NCI-H2107 treated with DMSO at 0.1 percent for 48 hours (cell line): ENCODE data around the gene KIAA1549.

ENCODE experiments used
- DNase-seq: peaks from one replicate; lab custom pipeline; 2025; ENCODE audit not compliant: unreplicated experiment; lab: John Stamatoyannopoulos, UW

KIAA1549 gene

DNA sequence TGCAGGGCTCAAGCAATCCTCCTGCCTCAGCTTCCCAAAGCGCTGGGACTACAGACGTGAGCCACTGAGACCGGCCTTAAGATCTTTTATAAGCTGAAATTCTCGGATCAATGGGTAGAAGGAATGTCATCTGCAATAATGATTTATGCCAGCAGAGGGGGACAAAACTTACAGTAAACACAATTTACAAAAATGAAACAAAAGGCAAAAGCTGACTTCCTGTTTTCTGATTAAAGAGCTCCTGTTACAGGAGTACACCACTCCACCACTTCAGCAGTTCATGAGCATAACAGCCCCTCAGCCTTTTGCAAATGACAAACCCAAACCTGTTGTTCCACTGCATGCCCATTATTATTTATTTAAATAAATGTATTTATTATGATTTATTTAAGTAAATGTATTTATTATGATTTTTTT lies 94.7 kb downstream of the KIAA1549 start:
- peak; percentile 84 for DNase-seq

DNA sequence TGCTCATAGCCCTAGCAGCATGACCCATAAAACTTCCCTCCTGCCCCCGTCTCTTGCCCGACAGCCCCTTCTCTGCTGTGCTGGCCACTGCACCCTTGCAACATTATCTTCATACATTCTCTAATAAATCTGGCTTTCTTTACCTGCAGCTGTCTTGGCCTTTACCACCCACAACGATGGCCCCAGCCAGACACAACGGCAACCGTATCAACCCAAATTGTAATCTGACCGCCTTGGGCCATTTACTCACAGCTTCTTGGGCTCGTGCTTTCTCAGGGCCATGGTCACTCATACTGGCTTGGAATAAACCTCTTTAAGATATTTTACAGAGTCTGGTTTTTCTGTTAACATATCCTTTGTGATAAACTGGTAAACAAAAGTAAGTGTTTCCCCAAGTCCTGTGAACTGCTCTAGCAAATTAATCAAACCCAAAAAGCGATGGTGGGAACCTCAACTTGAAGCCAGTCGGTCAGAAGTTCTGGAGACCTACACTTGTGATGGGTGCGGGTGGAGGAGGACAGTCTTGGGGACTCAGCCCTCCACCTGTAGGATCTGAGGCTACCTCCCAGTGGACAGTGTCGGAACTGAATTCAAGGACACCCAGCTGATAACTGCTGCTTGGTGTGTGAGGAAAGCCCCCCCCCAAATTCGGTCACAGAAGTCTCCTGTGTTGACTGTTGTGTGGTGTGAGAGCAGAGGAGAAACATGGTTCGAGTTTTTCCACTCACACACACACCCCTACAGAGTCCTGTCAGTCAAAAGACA lies 95.6 kb downstream of the KIAA1549 start:
- DNase-seq, result no peak

DNA sequence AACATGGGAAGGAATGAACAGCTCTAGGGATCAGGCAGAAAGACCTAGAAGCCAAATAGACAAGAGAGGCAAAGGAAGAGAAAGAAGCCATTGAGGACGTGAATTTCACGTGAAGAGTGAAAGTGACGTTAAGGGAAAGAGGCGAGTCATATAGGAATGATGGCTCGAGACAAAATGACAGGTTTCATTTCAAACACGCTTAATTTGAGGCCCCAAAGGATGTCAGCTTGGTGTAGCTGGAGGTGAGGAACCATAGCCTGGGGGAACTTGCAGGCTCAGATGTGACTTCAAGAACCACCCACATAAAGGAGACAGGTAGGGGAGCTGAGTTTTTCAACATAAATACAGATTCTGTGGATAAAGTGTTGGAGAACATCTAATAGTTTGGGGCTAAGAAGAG lies 98.9 kb downstream of the KIAA1549 start:
- DNase-seq, result no peak

DNA sequence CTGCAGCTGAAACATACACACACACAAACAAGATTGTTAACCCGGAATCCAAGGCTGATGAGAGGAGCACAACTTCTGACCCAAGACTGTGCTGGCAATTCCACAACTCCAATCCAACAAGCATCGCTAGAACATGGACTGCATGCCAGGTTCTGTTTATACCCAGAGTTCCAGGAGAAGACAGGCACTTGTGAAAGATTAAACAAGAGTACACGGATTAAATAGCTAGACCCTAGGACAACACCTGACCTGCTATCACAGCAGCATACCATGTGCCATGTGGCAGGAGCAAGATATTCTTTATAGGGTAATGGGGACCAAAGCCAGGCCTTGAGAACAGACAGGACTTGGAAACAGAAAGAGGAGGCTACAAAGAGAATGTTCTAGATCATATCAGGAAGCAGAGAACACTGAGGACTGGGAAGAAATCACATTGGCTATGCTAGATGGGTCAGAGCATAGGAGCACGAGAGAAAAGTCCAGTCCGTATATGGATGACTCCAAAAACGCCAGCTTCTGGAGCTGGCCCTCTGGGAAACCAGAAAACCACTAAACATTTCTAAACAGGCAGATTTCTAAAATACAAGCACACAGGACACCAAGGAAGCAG lies 99.5 kb downstream of the KIAA1549 start:
- no peak for DNase-seq

DNA sequence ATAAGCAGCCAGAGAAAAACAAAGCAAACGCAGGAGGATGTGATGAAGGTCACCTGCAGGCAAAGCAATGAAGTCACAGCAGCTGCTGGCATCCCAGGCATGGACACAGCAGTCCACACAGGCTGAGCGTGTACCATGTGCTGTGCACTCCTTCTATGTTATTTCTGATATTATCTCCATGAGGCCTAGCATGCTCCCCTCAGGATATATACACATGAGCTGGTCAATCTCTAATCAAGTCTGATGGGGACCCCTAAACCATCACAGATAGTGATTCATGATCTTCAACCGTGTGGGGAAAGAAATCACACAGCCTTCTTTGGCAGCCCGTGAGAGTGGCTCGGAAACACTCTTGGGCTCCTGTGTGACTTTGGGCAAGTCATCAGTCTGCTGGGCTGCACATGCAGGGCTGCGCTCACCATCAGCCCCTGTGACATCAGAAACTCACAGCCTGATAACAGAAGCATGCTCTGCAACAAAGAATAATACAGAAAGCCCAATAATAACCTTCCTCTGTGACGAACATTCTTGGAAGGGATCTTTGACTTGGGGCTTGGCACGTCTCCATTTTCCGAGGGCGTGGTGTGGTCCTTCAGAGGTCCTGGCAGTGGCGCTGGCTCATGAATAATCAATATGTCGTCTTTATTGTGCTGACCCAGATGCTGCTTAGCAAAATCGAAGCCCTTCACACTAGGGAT lies 100.2 kb downstream of the KIAA1549 start:
- no peak for DNase-seq

DNA sequence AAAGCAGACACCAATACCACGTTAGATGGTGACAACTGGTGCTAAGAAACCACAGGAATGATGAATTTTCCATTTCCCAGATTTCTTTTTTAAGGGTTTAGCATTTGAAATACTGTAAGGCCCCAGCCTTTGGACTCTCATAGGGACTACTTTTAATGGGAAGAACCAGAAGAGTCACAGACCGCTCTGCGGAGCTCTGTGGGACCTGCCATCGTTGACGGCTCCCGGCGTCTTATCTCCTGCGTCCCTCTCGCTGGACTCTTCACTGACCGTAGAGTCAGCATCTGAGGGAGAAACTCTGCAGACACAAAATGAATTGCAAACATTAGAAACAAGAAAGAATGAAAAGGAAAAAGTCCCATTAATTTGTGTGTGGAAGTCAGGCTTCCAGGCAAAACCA lies 101.8 kb downstream of the KIAA1549 start:
- no peak for DNase-seq

DNA sequence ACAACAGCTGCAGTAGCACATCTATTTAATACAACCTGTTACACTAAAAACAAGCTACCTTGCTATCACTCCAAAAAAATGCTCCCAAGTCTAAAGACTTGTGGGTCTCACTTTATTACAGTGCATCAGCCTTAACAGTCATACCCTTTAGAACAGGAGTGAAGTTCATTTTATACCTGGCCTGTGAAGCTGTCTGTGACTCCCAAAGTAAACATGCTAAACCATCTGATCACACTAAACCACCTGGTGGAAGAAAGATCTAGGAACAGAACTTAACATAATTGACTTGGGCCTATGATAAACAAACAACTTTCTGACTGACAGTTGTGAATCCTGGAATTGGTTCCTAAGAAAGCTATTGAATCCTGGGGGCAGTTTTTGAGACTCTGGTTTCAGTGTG lies 102.3 kb downstream of the KIAA1549 start:
- DNase-seq, result no peak

DNA sequence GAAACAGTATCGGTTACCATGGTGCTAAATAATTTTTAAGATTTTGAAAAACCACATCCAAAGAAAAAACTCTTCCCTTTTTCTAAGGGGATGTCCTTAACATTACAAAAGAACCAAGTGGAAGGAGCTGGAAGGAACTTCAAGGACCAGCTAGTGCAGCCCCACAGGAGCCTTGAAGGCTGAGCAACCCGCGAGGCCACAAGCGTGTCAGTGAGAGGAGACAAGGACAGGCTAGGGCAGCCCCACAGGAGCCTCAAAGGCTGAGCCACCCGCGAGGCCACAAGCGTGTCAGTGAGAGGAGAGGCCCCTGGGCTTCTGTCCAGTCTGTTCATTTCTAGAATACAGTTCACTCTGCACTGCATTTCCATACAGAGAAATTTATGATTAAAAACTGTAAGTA lies 103.1 kb downstream of the KIAA1549 start:
- no peak for DNase-seq

DNA sequence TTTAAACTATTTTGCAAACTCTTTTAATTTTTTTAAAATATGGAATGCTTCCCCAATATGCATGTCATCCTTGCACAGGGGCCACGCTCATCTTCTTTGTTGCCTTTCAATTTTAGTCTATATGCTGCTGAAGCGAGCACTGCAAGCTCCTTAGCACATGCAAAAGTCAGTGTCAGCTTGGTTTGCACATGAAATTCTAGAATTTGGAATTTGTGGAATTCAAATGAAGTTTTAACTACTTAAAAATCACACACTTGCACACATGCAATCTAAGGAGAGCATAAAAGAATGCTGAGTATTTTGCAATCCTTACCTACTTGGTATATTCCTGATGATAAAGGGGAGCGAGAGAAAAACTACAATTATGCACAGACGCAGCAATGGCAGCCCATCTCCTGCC lies 104.9 kb downstream of the KIAA1549 start:
- no peak for DNase-seq

DNA sequence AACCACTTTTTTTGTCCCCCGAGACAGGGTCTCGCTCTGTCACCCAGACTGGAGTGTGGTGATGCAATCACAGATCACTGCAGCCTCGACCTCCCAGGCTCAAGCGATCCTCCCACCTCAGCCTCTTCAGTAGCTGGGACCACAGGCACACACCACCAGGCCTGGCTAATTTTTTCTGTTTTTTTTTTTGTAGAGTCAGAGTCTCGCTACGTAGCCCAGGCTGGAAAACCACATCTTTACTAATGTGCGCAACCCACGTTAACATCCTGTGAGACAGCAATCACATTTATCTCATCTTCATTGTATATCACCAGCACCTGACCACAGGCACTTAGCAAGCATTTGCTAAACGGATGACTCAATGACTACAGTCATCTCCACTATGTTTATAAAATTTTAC lies 105.4 kb downstream of the KIAA1549 start:
- DNase-seq, result no peak

DNA sequence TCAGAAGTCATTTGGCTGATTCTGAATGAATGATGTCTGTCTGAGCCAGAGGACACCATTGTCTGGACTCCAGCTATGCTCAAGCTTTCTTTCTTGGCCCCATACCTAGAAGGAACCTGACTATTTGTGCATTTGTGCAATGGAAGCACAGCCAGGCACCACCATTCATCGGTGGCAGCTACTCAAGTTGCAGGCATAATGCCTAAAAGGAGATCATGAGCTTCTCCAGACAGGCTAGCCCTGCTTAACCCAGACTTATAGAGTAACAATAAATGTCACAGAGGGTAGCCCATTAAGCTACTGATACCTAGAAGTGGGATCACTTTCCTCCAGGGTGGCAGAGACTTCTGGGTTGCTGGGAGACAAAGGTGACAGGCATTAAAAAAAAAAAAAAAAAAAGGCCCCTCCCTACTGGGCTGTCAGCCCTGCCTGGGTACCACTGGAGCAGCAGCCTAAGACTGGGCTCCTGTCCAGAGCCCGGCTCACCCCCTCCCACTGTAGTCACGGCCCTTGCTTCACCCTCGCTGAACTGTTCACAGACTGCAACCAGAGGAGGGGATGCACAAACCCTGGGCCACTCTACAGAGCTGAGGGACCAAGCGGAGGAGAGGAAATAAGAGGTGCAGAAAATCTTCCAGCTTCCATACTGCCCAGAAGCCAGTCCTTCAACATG lies 107.8 kb downstream of the KIAA1549 start:
- no peak for DNase-seq

DNA sequence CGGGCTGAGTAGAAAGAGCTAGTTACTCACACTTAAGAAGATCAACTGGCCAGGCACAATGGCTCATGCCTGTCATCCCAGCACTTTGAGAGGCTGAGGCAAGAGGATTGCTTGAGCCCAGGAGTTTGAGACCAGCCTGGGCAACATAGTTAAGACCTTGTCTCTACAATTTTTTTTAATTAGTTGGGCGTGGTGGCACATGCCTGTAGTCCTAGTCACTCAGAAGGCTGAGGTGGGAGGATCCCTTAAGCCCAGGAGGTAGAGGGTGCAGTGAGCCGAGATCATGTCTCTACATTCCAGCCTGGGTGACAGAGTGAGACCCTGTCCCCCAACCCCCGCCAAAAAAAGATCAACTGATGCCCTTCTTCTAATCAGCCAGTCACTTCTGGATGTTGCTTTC lies 108.6 kb downstream of the KIAA1549 start:
- DNase-seq, result no peak

DNA sequence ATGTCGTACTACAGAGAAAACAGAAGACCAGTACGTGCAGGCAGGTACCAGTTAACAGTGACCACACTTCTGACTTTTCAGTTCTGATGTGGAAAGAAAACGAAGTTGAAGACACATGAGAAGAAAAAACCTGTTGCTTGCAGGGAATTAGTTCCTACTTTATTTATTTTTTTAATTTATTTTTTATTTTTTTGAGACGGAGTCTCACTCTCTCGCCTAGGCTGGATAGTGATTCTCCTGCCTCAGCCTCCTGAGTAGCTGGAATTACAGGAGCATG lies 109.4 kb downstream of the KIAA1549 start:
- no peak for DNase-seq

DNA sequence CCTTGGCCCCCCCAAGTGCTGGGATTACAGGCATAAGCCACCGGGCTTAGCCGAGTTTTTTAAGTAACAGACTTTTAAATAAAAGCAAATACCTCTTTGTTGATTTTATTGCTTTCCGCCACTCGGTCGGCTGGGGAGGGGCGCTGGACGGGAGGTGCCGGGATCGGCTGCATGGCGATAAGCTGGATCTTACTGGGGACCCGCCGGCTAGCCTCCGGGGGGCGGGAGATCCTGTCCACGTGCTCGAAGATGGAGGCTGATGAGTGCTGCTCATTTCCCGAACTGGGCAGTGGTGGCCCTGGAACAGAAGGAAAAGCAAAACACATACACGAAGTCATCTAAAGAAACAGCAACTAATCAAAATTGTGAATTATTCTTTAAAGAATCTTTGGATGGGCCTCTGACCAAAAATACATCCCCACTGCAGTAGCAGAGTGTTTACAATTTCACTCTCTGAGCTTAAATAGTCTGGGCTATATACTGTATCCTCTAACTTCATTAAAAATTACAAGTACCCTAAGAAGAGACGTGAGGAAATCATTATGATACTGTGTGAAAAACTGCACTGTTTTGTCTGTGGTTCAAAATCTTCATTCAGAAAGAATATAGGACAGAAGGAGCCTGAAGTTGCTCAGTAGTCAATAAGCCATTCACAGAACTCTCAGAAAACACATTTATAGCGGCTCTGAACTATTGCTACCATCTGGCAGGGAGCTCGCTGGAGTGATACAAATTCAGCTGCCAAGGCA lies 110.0 kb downstream of the KIAA1549 start:
- DNase-seq, result no peak

DNA sequence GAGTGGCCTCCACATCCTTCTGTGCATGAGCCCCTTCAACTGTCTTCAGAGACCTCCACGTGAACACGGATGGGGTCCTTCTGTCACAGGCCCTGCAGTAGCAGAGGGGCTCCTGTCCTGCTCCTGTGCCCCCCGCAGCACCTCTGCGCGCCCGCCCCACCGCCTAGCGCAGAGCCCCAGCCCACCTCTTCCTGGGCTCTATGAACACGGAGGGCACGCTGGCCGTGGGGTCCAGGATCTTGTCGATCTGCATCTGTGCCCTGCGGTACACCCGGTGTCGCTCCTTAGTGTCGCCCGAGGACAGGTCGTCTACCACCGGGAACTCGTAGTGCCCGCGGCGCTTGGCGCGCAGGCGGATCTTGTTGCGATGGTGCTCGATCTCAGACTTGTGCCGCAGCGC lies 111.8 kb downstream of the KIAA1549 start:
- no peak for DNase-seq

DNA sequence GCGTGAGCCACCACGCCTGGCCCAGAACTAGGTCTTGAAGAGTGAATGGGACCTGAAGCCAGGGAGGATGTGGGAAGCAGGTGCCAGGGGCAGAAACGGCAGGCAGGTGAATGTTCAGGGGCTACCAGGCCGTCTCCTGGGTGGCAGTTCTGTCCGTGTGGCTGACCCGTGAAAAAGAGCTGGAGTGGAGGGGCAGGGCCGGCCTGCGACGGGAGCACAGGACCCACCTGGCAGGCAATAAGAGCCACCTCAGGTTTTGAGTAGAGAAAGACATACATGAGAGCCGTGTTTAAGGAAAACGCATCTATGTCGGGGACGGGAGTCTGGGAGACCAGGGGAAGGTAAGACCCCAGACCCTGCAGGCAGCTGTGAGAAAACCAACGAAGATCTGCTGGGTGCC lies 112.5 kb downstream of the KIAA1549 start:
- no peak for DNase-seq

DNA sequence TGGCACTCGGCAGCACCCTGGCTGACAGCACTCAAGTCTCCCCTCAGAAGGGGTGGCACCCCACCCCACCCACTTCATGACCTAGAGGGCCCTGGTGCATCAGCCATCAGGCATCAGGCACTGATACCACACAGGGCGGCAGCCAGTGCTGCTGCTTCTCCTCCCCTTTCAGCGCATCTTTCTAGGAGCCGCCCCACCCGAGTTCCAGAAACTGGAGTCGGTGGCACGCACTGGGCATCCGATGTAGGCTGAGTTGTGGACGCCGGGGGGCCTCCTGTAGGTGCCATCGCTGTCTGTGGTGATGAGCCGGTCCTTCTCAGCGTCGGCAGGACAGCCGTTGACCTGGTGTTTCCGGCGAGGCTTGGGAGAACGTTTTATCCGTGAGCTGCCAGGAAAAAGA lies 113.4 kb downstream of the KIAA1549 start:
- DNase-seq, result no peak

DNA sequence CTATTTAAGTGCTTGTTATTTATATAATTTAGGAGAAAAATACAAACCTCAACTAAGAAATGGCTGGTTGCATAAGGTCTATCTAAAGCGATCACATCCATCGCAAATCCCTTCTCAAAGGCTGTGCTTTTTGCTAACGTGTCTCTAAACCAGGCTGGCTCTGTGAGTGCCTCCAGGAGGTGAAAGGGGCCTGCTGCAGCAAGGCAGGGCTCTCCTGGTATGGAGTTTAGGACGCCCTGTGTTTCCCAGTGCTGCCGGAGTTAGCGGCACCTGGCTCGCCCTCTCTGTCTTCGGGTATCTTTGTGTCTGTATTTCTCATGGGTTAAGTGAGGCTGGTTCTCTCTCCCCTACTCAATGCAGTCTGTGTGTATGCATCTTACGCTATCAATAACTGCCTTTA lies 114.8 kb downstream of the KIAA1549 start:
- no peak for DNase-seq

DNA sequence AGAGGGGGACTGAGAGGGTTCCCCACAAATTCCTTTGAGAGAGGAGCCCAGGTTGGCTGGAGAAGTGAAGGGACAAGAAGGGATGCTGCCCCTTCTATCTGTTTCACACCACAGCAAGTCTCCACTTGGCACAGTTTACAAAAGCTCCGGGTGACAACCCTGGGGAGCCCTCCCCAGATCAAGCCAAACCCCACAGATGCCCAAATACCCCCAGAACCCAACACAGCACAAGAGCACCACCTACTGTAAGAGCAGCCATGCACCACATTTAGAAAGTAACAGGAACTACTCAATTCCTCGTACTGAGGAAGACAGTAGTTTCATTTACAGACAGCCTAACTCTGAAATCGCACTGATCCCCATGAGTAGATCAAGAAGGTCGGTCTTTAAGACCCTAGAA lies 115.3 kb downstream of the KIAA1549 start:
- peak; percentile 16 for DNase-seq

DNA sequence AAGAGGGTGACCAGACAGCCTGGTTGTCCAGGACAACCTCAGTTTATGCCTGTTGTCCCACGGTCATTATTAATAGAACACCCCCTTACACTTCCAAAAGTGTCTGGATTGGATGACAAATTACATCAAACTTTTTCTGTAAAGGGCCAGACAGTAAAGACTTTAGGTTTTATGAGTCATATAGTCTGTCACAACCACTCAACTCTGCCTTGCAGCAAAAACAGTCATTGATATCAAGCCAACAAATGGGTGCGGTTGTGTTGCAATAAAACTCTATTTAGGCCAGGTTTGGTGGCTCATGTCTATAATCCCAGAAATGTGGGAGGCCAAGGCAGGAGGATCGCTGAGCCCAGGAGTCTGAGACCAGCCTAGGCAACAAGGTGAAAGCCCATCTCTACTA lies 116.5 kb downstream of the KIAA1549 start:
- DNase-seq, result no peak

DNA sequence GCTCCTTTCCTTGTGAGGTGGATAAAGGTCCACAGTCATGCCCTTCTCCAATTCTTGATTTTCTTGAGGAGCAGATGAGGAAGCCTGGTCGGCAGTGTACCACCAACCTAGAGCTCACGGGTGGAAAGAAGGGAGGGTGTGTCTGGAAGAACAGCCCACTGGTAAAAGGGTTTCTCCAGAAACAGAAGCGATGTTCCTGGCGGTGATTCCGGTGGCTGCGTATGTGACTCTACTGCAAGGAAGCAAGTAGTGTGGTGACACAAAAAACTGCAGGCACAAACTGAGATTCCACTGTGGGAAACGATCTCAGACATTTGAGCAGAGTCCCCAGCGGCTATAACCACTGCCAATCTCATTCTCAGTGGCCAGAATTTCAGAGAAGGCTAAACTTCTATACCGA lies 117.3 kb downstream of the KIAA1549 start:
- DNase-seq, result no peak
